Heart left ventricle (tissue), 13 donors: ENCODE data around the gene ENAH.

Experiments
- CTCF ChIP-seq, 12 donors: fragments of 200-600 bp; sonication (generic) in 4 of 12; IDR thresholded peaks; one replicate each; pipeline versions ENCODE4 v1.5.0 to v1.8.0; 2018 to 2022; ENCODE audit warnings: antibody characterized with exemption in 12 of 12, mild to moderate bottlenecking in 5 of 12
- POLR2A ChIP-seq, 2 donors: fragments of 450-650 bp; IDR thresholded peaks; one replicate each; pipeline ENCODE4 v1.6.1; 2017; ENCODE audit warnings: antibody characterized with exemption in 2 of 2, mild to moderate bottlenecking in 2 of 2, moderate library complexity in 2 of 2
- donor health status: ischemic (EF 13 %, LVEDD 7.1; RV severe dilation, severe dysfunction).
- donor health status: DM: no; HTN: yes; CAD: no.
- donor health status: DM: no; HTN: no; CAD: no.
- donor health status: ischemic (EF 25% LVEDD 6.9; RV normal size, moderate dysfunction).
- donor health status: ischemic (EF 25% LVEDD 5.7; RV mildly dilated, moderate dysfunction).
- donor health status: ischemic (EF 35%, LVEDD 5.7; RV mildly dilated, moderate dysfunction).
- donor health status: nonischemic (EF 11% LVEDD 7.7; RV severe dilation, severe dysfunction).
- donor health status: DM: yes; HTN: yes; CAD: no.
- donor health status: PGD.
- donor health status: ischemic (EF 29% LVEDD 5.4; RV normal size, mild dysfunction).
- donor health status: nonischemic (EF 23%, LVEDD 6.1; RV moderate dilation, normal function).

GRCh38 chr1:225449774-225450173 is 203.1 kb downstream of the ENAH start:
- no peak for TF ChIP-seq POLR2A (IDR thresholded peaks at IDR 0.05)
- TF ChIP-seq CTCF (IDR thresholded peaks at IDR 0.05) = no peak
